GM23338 (cell line): Measurements from ENCODE around the gene CAMK2N2. TPM values are rescaled to one million over a fixed set of nuclear protein-coding genes. Genes with fewer than 3 reads are reported as not detected.

Source experiments
- CREB1 ChIP-seq: fragments of 250-450 bp; sonication (Bioruptor Pico); IDR thresholded peaks from 2 replicates; pipeline ENCODE4 v1.5.0; 2020; ENCODE audit warnings: low read depth, mild to moderate bottlenecking, moderate library complexity
- NANOG ChIP-seq: IDR thresholded peaks from 2 replicates; pipeline ENCODE4 v1.6.1; 2016; ENCODE audit warnings: antibody characterized with exemption, borderline replicate concordance
- POLR2AphosphoS5 ChIP-seq: IDR thresholded peaks from 2 replicates; pipeline ENCODE4 v1.6.1; 2016; ENCODE audit warnings: antibody characterized with exemption, low read depth
- STAT1 ChIP-seq: IDR thresholded peaks from one replicate; pipeline ENCODE4 v1.6.1; 2016; ENCODE audit warnings: antibody characterized with exemption; ENCODE audit not compliant: unreplicated experiment
- ZNF114 ChIP-seq: fragments of 250-450 bp; sonication (Bioruptor Pico); IDR thresholded peaks from 2 replicates; pipeline ENCODE4 v1.5.0; 2020; ENCODE audit warnings: mild to moderate bottlenecking, moderate library complexity
- ZNF331 ChIP-seq: fragments of 250-450 bp; sonication (Bioruptor Pico); IDR thresholded peaks from 2 replicates; pipeline ENCODE4 v1.5.0; 2020; ENCODE audit warnings: low read depth, mild to moderate bottlenecking, moderate library complexity
- polyA plus RNA-seq: library from polyadenylated mRNA; unstranded; fragments of >200 nt; fragmentation: Nextera tagmentation; extraction: Ambion mirVana; gene quantifications from 2 replicates; pipeline ENCODE4 v1.2.1, GENCODE V29; 2016
- total RNA-seq: library from RNA; depleted of rRNA; stranded (reverse); fragments of >200 nt; shearing (Covaris generic); gene quantifications from 2 replicates; pipeline ENCODE4 v1.2.3, GENCODE V29; 2014
- TF ChIP-seq, protein P1 (sequence below): fragments of 250-450 bp; sonication (Bioruptor Pico); IDR thresholded peaks from 2 replicates; pipeline ENCODE4 v1.5.0; 2020; ENCODE audit warnings: mild to moderate bottlenecking, moderate library complexity
- TF ChIP-seq, protein P2 (sequence below), 2 experiments: fragments of 200-600 bp in 1 of 2; sonication (generic) in 1 of 2; conservative IDR thresholded peaks; 2 replicates each; pipeline versions ENCODE4 v1.5.1 to v1.6.1; 2016 to 2017; ENCODE audit warnings: antibody characterized with exemption in 2 of 2, low read depth in 2 of 2, mild to moderate bottlenecking in 2 of 2, moderate library complexity in 1 of 2
- TF ChIP-seq, protein P3 (sequence below): IDR thresholded peaks from one replicate; pipeline ENCODE4 v1.6.1; 2018; ENCODE audit warnings: antibody characterized with exemption; ENCODE audit not compliant: unreplicated experiment
- TF ChIP-seq, protein P4 (sequence below): IDR thresholded peaks from 2 replicates; pipeline ENCODE4 v1.6.1; 2016; ENCODE audit warnings: antibody characterized with exemption

The CAMK2N2 gene
- total and polyA plus RNA-seq, 2 experiments from 2014 or later = 0.32 to 1.3 TPM

DNA sequence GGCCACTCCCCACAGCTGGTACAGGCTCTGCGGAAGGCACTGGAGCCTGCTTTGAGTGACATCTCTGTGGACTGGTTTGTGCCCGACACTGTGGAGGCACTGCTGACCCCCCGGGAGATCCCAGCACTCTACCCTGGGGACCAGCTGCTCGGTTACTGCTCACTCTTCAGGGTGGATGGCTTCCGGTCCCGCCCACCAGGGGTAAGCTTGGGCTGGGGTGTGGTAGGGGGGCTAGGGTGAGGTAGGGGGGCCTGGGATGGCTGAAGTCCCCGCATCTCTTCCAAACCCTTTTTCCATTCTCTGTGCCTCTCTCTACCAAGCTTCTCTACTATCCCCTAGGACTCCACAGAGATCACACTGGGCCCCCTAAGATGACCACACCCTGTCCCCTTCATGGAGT is 24.1 kb downstream of the CAMK2N2 start (continued):
- TF ChIP-seq, protein P1, sequence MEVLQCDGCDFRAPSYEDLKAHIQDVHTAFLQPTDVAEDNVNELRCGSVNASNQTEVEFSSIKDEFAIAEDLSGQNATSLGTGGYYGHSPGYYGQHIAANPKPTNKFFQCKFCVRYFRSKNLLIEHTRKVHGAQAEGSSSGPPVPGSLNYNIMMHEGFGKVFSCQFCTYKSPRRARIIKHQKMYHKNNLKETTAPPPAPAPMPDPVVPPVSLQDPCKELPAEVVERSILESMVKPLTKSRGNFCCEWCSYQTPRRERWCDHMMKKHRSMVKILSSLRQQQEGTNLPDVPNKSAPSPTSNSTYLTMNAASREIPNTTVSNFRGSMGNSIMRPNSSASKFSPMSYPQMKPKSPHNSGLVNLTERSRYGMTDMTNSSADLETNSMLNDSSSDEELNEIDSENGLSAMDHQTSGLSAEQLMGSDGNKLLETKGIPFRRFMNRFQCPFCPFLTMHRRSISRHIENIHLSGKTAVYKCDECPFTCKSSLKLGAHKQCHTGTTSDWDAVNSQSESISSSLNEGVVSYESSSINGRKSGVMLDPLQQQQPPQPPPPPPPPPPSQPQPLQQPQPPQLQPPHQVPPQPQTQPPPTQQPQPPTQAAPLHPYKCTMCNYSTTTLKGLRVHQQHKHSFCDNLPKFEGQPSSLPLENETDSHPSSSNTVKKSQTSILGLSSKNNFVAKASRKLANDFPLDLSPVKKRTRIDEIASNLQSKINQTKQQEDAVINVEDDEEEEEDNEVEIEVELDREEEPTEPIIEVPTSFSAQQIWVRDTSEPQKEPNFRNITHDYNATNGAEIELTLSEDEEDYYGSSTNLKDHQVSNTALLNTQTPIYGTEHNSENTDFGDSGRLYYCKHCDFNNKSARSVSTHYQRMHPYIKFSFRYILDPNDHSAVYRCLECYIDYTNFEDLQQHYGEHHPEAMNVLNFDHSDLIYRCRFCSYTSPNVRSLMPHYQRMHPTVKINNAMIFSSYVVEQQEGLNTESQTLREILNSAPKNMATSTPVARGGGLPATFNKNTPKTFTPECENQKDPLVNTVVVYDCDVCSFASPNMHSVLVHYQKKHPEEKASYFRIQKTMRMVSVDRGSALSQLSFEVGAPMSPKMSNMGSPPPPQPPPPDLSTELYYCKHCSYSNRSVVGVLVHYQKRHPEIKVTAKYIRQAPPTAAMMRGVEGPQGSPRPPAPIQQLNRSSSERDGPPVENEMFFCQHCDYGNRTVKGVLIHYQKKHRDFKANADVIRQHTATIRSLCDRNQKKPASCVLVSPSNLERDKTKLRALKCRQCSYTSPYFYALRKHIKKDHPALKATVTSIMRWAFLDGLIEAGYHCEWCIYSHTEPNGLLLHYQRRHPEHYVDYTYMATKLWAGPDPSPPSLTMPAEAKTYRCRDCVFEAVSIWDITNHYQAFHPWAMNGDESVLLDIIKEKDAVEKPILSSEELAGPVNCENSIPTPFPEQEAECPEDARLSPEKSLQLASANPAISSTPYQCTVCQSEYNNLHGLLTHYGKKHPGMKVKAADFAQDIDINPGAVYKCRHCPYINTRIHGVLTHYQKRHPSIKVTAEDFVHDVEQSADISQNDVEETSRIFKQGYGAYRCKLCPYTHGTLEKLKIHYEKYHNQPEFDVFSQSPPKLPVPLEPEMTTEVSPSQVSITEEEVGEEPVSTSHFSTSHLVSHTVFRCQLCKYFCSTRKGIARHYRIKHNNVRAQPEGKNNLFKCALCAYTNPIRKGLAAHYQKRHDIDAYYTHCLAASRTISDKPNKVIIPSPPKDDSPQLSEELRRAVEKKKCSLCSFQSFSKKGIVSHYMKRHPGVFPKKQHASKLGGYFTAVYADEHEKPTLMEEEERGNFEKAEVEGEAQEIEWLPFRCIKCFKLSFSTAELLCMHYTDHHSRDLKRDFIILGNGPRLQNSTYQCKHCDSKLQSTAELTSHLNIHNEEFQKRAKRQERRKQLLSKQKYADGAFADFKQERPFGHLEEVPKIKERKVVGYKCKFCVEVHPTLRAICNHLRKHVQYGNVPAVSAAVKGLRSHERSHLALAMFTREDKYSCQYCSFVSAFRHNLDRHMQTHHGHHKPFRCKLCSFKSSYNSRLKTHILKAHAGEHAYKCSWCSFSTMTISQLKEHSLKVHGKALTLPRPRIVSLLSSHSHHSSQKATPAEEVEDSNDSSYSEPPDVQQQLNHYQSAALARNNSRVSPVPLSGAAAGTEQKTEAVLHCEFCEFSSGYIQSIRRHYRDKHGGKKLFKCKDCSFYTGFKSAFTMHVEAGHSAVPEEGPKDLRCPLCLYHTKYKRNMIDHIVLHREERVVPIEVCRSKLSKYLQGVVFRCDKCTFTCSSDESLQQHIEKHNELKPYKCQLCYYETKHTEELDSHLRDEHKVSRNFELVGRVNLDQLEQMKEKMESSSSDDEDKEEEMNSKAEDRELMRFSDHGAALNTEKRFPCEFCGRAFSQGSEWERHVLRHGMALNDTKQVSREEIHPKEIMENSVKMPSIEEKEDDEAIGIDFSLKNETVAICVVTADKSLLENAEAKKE (CRISPR knock-in tag) = no peak
- TF ChIP-seq, protein P2, sequence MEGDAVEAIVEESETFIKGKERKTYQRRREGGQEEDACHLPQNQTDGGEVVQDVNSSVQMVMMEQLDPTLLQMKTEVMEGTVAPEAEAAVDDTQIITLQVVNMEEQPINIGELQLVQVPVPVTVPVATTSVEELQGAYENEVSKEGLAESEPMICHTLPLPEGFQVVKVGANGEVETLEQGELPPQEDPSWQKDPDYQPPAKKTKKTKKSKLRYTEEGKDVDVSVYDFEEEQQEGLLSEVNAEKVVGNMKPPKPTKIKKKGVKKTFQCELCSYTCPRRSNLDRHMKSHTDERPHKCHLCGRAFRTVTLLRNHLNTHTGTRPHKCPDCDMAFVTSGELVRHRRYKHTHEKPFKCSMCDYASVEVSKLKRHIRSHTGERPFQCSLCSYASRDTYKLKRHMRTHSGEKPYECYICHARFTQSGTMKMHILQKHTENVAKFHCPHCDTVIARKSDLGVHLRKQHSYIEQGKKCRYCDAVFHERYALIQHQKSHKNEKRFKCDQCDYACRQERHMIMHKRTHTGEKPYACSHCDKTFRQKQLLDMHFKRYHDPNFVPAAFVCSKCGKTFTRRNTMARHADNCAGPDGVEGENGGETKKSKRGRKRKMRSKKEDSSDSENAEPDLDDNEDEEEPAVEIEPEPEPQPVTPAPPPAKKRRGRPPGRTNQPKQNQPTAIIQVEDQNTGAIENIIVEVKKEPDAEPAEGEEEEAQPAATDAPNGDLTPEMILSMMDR (conservative IDR thresholded peaks at IDR 0.05; ENCODE audit: low read depth in 2 of 2) = no peak
- TF ChIP-seq NANOG (no peak), STAT1 (no peak), ZNF331 (CRISPR knock-in tag) (no peak), POLR2AphosphoS5 (no peak), CREB1 (CRISPR knock-in tag) (no peak), ZNF114 (CRISPR knock-in tag) (no peak)
- TF ChIP-seq, protein P3, sequence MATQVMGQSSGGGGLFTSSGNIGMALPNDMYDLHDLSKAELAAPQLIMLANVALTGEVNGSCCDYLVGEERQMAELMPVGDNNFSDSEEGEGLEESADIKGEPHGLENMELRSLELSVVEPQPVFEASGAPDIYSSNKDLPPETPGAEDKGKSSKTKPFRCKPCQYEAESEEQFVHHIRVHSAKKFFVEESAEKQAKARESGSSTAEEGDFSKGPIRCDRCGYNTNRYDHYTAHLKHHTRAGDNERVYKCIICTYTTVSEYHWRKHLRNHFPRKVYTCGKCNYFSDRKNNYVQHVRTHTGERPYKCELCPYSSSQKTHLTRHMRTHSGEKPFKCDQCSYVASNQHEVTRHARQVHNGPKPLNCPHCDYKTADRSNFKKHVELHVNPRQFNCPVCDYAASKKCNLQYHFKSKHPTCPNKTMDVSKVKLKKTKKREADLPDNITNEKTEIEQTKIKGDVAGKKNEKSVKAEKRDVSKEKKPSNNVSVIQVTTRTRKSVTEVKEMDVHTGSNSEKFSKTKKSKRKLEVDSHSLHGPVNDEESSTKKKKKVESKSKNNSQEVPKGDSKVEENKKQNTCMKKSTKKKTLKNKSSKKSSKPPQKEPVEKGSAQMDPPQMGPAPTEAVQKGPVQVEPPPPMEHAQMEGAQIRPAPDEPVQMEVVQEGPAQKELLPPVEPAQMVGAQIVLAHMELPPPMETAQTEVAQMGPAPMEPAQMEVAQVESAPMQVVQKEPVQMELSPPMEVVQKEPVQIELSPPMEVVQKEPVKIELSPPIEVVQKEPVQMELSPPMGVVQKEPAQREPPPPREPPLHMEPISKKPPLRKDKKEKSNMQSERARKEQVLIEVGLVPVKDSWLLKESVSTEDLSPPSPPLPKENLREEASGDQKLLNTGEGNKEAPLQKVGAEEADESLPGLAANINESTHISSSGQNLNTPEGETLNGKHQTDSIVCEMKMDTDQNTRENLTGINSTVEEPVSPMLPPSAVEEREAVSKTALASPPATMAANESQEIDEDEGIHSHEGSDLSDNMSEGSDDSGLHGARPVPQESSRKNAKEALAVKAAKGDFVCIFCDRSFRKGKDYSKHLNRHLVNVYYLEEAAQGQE = no peak
- TF ChIP-seq, protein P4, sequence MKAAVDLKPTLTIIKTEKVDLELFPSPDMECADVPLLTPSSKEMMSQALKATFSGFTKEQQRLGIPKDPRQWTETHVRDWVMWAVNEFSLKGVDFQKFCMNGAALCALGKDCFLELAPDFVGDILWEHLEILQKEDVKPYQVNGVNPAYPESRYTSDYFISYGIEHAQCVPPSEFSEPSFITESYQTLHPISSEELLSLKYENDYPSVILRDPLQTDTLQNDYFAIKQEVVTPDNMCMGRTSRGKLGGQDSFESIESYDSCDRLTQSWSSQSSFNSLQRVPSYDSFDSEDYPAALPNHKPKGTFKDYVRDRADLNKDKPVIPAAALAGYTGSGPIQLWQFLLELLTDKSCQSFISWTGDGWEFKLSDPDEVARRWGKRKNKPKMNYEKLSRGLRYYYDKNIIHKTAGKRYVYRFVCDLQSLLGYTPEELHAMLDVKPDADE = no peak
